GM18870 (cell line): ENCODE data around the gene STMP1.

Experiments used
- ATAC-seq: cut with Tn5 transposase; IDR thresholded peaks from one replicate; pipeline ENCODE4 v1.9.1; 2021; ENCODE audit warnings: moderate library complexity; ENCODE audit not compliant: unreplicated experiment

Gene STMP1

GRCh38 chr7:135718794-135719437 is 56.6 kb downstream of the STMP1 start:
- ATAC-seq, result no peak

DNA sequence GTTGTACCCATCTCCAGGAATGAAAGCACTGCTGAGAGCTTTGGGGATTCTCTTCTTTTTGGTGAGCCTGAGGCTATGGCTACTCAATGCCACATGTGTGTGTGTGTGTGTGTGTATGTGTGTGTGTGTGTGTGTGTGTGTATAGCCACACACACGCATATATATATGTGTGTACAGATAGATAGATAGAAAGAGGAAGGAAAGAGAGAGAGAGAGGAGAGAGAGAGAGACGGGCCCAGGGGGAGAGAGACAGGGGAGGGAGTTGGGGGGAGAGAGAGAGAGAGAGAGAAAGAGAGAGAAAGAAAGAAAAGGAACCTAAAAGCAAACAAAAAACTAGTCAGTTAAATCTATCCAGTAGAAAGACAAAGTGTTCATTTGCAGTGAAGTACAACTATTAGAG is 57.4 kb downstream of the STMP1 start:
- ATAC-seq, result no peak

GRCh38 chr7:135721198-135721820 is 59.0 kb downstream of the STMP1 start:
- ATAC-seq, result no peak

- no peak for ATAC-seq
Observed at GRCh38 chr7:135723411-135723810, 61.1 kb downstream of the STMP1 start.
